Stomach smooth muscle (tissue), 2 donors: ENCODE data around the gene GRIN3B.

ENCODE experiments used
- H3K27ac ChIP-seq: one replicate; pipeline ENCODE4 v1.7.0; 2013; ENCODE audit warnings: mild to moderate bottlenecking, low read length, inconsistent platforms
- H3K27me3 ChIP-seq, 2 donors: one replicate each; pipeline ENCODE4 v1.7.0; 2013; ENCODE audit warnings: low read length in 2 of 2; ENCODE audit not compliant: insufficient read depth in 2 of 2, control insufficient read depth in 1 of 2
- H3K36me3 ChIP-seq, 2 donors: one replicate each; pipeline ENCODE4 v1.7.0; 2013; ENCODE audit warnings: low read length in 2 of 2; ENCODE audit not compliant: control insufficient read depth in 2 of 2, insufficient read depth in 2 of 2
- H3K4me1 ChIP-seq: one replicate; pipeline ENCODE4 v1.7.0; 2013; ENCODE audit warnings: low read length; ENCODE audit not compliant: control insufficient read depth, insufficient read depth
- H3K4me3 ChIP-seq, 2 donors: one replicate each; pipeline ENCODE4 v1.7.0; 2013; ENCODE audit warnings: low read length in 2 of 2
- H3K9ac ChIP-seq, 2 donors: one replicate each; pipeline ENCODE4 v1.7.0; 2013; ENCODE audit warnings: low read length in 2 of 2, mild to moderate bottlenecking in 1 of 2
- H3K9me3 ChIP-seq, 2 donors: one replicate each; pipeline ENCODE4 v1.7.0; 2013; ENCODE audit warnings: low read length in 2 of 2; ENCODE audit not compliant: control insufficient read depth in 2 of 2
- donor health status: healthy.
- donor health status: Pancreatic carcinoma.

GRIN3B gene

DNA sequence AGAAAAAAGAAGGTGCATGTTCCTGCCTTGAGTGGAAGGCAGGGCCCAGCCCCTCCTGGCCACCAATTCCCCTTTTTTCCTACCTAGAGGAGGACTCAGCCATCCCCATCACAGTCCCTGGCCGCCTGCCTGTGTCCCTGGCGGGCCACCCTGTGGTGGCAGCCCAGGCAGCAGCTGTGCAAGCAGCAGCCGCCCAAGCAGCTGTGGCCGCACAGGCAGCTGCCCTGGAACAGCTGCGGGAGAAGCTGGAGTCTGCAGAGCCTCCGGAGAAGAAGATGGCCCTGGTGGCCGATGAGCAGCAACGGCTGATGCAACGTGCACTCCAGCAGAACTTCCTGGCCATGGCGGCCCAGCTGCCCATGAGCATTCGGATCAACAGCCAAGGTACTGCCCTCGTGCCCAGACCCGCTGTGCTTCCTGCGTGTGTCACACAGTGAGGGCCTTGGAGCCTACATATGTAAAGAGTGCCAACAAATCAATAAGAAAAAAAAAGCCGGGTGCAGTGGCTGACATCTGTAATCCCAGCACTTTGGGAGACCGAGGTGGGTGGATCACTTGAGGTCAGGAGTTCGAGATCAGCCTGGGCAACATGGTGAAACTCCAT lies 33.6 kb upstream of the GRIN3B start:
- Histone ChIP-seq H3K36me3 (peaks cover 10 to 19% of the 10 kb centered on the region in 2 donors), H3K27ac (no peak overlapping the region), H3K4me3 (no peak overlapping the region), H3K4me1 (no peaks in the 10 kb centered on the region), H3K9ac (no peak overlapping the region), H3K27me3 (no peaks in the 10 kb centered on the region), H3K9me3 (peaks cover 0 to 8% of the 10 kb centered on the region in 2 donors)

DNA sequence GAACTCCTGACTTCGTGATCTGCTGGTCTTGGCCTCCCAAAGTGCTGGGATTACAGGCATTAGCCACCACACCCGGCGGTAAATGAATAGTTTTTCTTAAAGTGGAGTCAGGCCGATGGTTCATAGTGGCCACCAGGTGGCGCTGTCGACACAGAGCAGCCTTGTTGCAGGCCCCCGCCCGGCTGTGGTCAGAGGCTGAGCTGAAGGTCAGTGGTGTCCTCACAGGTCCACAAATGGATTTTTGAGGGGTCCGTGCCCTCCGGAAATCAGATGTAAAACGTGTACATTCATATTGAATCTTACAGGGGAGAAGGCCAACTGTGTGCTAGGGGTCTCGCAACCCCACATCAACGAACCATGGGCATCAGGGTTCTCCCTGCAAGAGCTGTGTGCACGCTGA lies 29.5 kb upstream of the GRIN3B start:
- no peak overlapping the region for H3K4me3 ChIP-seq
- H3K9me3 ChIP-seq, result peaks cover 0 to 8% of the 10 kb centered on the region in 2 donors
- peaks cover 7 to 14% of the 10 kb centered on the region in 2 donors for H3K36me3 ChIP-seq
- H3K27me3 ChIP-seq, result no peaks in the 10 kb centered on the region
- H3K4me1 ChIP-seq, result no peaks in the 10 kb centered on the region
- H3K27ac ChIP-seq, result no peak overlapping the region
- no peak overlapping the region for H3K9ac ChIP-seq

GRCh38 chr19:971795-972194 lies 28.4 kb upstream of the GRIN3B start:
- Histone ChIP-seq H3K27ac (no peak overlapping the region), H3K9ac (no peak overlapping the region), H3K4me3 (no peak overlapping the region), H3K9me3 (peaks cover 0 to 8% of the 10 kb centered on the region in 2 donors), H3K27me3 (no peaks in the 10 kb centered on the region), H3K4me1 (no peaks in the 10 kb centered on the region), H3K36me3 (peaks cover 4 to 10% of the 10 kb centered on the region in 2 donors)

- H3K27me3 ChIP-seq, result no peaks in the 10 kb centered on the region
- no peak overlapping the region for H3K9ac ChIP-seq
- no peak overlapping the region for H3K4me3 ChIP-seq
- no peak overlapping the region for H3K27ac ChIP-seq
- H3K36me3 ChIP-seq, result peaks cover 4 to 10% of the 10 kb centered on the region in 2 donors
- H3K4me1 ChIP-seq, result no peaks in the 10 kb centered on the region
- peaks cover 0 to 8% of the 10 kb centered on the region in 2 donors for H3K9me3 ChIP-seq
These were observed 27.9 kb upstream of the GRIN3B start for GRCh38 chr19:972281-972680.

DNA sequence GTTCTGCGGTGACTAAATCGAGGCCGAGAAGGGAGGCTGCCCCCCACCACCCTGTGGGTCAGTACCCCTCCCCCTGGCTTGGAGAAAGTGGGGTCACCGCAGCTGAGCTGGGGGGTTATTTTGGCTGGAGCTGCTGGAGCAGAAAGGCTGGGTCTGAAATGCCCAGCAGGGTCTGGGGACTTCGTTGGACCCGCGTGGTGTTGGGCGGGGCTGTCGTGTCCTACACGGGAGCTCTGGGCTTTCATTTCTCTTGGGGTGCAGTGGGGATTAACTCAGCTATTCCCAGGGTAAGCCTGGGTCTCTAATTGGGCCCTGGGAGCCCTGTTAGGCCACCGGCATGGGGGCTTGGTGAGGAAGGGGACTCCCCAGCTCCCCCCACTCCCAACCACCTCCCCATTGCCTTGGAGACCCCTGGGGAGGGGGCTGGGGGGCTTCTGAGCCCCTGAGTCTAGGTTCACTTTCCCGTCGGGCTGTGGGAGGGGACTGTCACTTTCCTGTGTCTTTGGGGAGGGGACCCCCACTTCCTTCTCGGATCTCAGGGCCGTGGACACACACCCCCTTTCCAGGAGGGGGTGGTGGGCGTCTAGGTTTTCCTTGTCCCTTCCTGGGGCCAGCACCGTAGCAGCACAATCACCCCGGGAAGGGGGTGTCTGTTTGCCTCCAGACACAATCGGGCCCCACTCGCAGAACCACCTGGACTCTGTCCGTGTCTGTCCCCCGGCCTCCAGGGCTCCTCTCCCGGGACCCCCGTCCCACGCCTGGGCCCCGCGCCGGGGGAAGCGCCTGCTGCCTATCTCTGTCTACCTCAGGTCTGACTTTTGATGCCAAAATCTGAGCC lies 26.3 kb upstream of the GRIN3B start:
- Histone ChIP-seq H3K9me3 (peaks cover 0 to 8% of the 10 kb centered on the region in 2 donors), H3K9ac (no peak overlapping the region), H3K36me3 (peaks cover 4 to 7% of the 10 kb centered on the region in 2 donors), H3K4me3 (no peak overlapping the region), H3K27ac (no peak overlapping the region), H3K27me3 (no peaks in the 10 kb centered on the region), H3K4me1 (no peaks in the 10 kb centered on the region)

DNA sequence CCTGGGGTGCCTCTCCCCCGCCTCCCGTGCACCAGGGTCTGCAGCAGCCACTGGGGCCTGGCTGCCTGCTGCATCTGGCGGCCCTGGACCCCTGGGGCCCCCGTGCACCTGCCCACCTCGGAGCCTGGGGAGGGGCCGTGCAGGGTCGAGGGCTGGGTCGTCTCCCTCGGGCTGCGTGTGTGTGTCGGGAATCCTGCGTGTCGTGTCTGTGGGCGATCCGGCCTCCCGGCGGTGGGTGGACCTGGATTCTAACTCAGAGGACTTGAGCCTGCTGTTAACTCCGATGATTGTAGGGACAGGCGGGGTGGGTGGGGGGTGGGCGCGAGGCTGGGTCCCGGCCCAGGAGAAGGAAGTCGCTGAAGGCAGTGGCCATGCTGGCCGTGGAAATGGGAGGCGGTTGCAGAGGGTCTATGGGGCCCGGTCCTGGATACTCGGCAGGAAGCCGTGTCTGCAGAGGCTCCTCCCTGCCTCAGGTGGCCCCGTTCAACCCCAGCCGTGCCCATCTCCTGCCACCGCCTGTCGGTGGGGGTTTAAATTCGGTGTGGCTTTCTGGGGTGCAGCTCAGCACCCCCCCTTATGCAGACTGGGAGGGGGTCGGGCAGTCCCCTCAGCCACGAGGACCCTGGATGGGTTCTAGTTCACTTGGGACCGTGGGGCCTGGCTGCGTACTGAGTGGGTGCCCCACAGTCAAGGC lies 25.5 kb upstream of the GRIN3B start:
- H3K4me3 ChIP-seq, result no peak overlapping the region
- H3K36me3 ChIP-seq, result peaks cover 4 to 7% of the 10 kb centered on the region in 2 donors
- no peak overlapping the region for H3K9ac ChIP-seq
- no peaks in the 10 kb centered on the region for H3K4me1 ChIP-seq
- H3K9me3 ChIP-seq, result peaks cover 0 to 8% of the 10 kb centered on the region in 2 donors
- no peaks in the 10 kb centered on the region for H3K27me3 ChIP-seq
- no peak overlapping the region for H3K27ac ChIP-seq

DNA sequence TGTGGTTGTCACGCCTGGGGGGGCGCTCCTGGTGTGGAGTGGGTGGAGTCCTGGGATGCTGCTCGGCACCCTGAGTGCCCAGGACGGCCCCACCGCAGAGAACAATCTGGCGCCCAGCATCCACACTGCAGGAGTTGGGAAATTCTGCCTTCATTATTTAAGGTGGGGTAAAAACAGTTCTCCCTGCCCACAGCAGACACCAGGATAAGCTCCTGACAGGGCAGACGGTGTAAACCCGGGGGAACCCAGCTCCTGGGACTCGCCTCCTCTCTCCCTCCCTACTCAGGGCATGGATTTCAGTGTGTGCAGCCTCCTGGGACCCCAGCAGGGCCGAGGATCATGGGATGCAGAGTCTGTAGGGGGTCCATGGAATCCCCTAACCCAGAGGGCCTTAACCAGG lies 23.7 kb upstream of the GRIN3B start:
- Histone ChIP-seq H3K27me3 (no peaks in the 10 kb centered on the region), H3K4me1 (no peaks in the 10 kb centered on the region), H3K36me3 (no peaks in the 10 kb centered on the region), H3K9ac (no peak overlapping the region), H3K9me3 (no peaks in the 10 kb centered on the region), H3K27ac (no peak overlapping the region), H3K4me3 (no peak overlapping the region)

- Histone ChIP-seq H3K36me3 (no peaks in the 10 kb centered on the region), H3K27ac (no peak overlapping the region), H3K4me3 (no peak overlapping the region), H3K4me1 (no peaks in the 10 kb centered on the region), H3K9ac (no peak overlapping the region), H3K27me3 (no peaks in the 10 kb centered on the region), H3K9me3 (no peaks in the 10 kb centered on the region)
These were observed 23.2 kb upstream of the GRIN3B start for GRCh38 chr19:977058-977464.

GRCh38 chr19:979318-979741 lies 20.9 kb upstream of the GRIN3B start:
- Histone ChIP-seq H3K4me1 (peaks cover 14% of the 10 kb centered on the region), H3K36me3 (no peaks in the 10 kb centered on the region), H3K27me3 (no peaks in the 10 kb centered on the region), H3K9ac (no peak overlapping the region), H3K9me3 (no peaks in the 10 kb centered on the region), H3K4me3 (no peak overlapping the region), H3K27ac (no peak overlapping the region)

DNA sequence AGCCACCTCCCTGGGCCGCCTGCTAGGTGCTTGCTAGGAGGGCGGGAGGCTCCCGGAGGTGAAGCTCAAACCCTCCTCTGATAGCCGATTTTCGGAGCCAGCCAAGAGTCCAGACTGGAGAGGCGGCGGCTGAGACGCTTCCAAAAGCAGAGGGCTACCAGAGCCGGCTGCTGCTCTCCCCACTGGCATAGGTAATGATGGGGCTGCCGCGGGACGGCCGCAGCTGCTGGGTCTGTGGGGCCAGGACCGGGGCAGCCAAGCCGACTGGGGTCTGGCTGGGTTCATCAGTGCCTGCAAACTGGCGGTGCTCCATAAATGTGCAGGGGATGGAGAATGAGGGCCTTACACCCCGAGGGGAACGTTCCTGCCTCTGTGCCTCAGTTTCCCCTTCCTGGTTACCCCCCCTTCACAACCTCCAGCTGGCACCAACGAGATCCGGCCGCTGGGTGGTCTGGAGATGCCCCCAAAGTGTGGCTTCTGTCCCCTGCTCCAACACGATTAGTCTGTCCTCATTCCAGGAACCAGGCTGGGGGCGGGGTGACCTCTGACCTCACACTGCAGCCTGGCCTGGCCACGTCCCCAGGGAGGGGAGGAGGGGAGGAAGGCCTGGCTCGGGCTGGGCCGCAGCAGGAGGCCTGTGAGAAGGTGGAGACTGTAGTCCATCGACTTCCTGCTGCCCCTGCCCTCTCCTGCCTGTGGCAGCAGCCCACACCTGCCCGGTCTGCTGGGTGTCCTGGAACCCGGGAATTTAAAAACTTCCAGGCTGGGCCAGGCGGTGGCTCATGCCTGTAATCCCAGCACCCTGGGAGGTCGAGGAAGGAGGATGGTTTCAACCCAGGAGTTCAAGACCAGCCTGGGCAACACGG lies 19.9 kb upstream of the GRIN3B start:
- no peak overlapping the region for H3K9ac ChIP-seq
- no peak overlapping the region for H3K4me3 ChIP-seq
- no peaks in the 10 kb centered on the region for H3K27me3 ChIP-seq
- peaks cover 22% of the 10 kb centered on the region for H3K4me1 ChIP-seq
- H3K36me3 ChIP-seq, result no peaks in the 10 kb centered on the region
- no peaks in the 10 kb centered on the region for H3K9me3 ChIP-seq
- no peak overlapping the region for H3K27ac ChIP-seq
